Activated gamma-delta T cell treated with anti-CD3 and anti-CD28 coated beads, Interleukin-2, amount 50 U/mL, for 16 hours (primary cell): ENCODE data around the gene ERCC4.

Source experiments
- DNase-seq: peaks from one replicate; pipeline ENCODE4 v3.0.0-alpha.2; 2020; ENCODE audit warnings: low read depth

Gene ERCC4

GRCh38 chr16:13911306-13911705 lies 8.6 kb upstream of the ERCC4 start:
- DNase-seq, result no peak

GRCh38 chr16:13911871-13912270 lies 8.1 kb upstream of the ERCC4 start:
- no peak for DNase-seq

GRCh38 chr16:13912891-13913290 lies 7.1 kb upstream of the ERCC4 start:
- DNase-seq, result no peak

GRCh38 chr16:13913374-13914292 lies 6.3 kb upstream of the ERCC4 start:
- DNase-seq, result no peak

GRCh38 chr16:13915033-13915635 lies 4.8 kb upstream of the ERCC4 start:
- no peak for DNase-seq

GRCh38 chr16:13919330-13919682 lies 648 bp upstream of the ERCC4 start:
- DNase-seq, result no peak

GRCh38 chr16:13920510-13920818 lies 510 bp downstream of the ERCC4 start:
- DNase-seq, result no peak

GRCh38 chr16:13921328-13921727 lies 1.4 kb downstream of the ERCC4 start:
- DNase-seq, result no peak

GRCh38 chr16:13923703-13924298 lies 3.8 kb downstream of the ERCC4 start:
- DNase-seq, result no peak

- DNase-seq, result no peak
Measured at GRCh38 chr16:13926464-13926863, 6.5 kb downstream of the ERCC4 start.

GRCh38 chr16:13926891-13927290 lies 6.9 kb downstream of the ERCC4 start:
- DNase-seq, result no peak

- no peak for DNase-seq
Measured at GRCh38 chr16:13928646-13929045, 8.7 kb downstream of the ERCC4 start.

GRCh38 chr16:13931845-13932244 lies 11.9 kb downstream of the ERCC4 start:
- DNase-seq, result no peak

- no peak for DNase-seq
Measured at GRCh38 chr16:13935408-13935807, 15.5 kb downstream of the ERCC4 start.

GRCh38 chr16:13936155-13936554 lies 16.2 kb downstream of the ERCC4 start:
- DNase-seq, result no peak

- no peak for DNase-seq
Measured at GRCh38 chr16:13936596-13937081, 16.7 kb downstream of the ERCC4 start.

- DNase-seq, result no peak
Measured at GRCh38 chr16:13937411-13937810, 17.5 kb downstream of the ERCC4 start.

GRCh38 chr16:13938480-13938879 lies 18.5 kb downstream of the ERCC4 start:
- no peak for DNase-seq

GRCh38 chr16:13939821-13940220 lies 19.9 kb downstream of the ERCC4 start:
- no peak for DNase-seq

- no peak for DNase-seq
Measured at GRCh38 chr16:13940397-13940933, 20.5 kb downstream of the ERCC4 start.

GRCh38 chr16:13944816-13945215 lies 24.9 kb downstream of the ERCC4 start:
- DNase-seq, result no peak

GRCh38 chr16:13945744-13946485 lies 26.0 kb downstream of the ERCC4 start:
- DNase-seq, result no peak
